Pancreas (tissue), 10 donors: Measurements from ENCODE around the gene C16orf96. TPM values are rescaled to one million over a fixed set of nuclear protein-coding genes. Genes with fewer than 3 reads are reported as not detected.

Source experiments
- ATAC-seq, 4 donors: fragments of 200-7000 bp; cut with Tn5 transposase; one replicate each; pipeline versions ENCODE4 v1.8.0 to v1.9.1; 2020; ENCODE audit warnings: mild to moderate bottlenecking in 4 of 4, moderate library complexity in 4 of 4
- DNase-seq, 6 donors: peaks; one replicate each; pipeline ENCODE4 v3.0.0-alpha.2; 2020
- FAIRE-seq: peaks from 2 replicates; lab custom pipeline; 2012; peaks lifted over from hg19 to GRCh38; lab: Jason Lieb, UNC
- H3K27ac ChIP-seq, 4 donors: fragments of 200-600 bp; sonication (generic); 1 replicate in 3 of 4; 2 replicates in 1 of 4; pipeline versions ENCODE4 v1.5.0 to v1.8.0; 2020
- H3K27me3 ChIP-seq, 4 donors: fragments of 200-600 bp; one replicate each; pipeline ENCODE4 v1.8.0; 2021
- H3K36me3 ChIP-seq, 3 donors: fragments of 200-600 bp; sonication (generic) in 1 of 3; one replicate each; pipeline versions ENCODE4 v1.5.0 to v1.8.0; 2020 to 2021
- H3K4me1 ChIP-seq, 3 donors: fragments of 200-600 bp; one replicate each; pipeline ENCODE4 v1.8.0; 2021
- H3K4me3 ChIP-seq, 4 donors: fragments of 200-600 bp; sonication (generic) in 2 of 4; one replicate each; pipeline versions ENCODE4 v1.5.0 to v1.8.0; 2020 to 2021
- H3K9me3 ChIP-seq, 4 donors: fragments of 200-600 bp; one replicate each; pipeline ENCODE4 v1.8.0; 2021
- CTCF ChIP-seq, 4 donors: fragments of 200-600 bp; sonication (generic) in 3 of 4; IDR thresholded peaks; one replicate each; pipeline versions ENCODE4 v1.5.0 to v1.8.0; 2021; ENCODE audit warnings: antibody characterized with exemption in 4 of 4
- WGBS, 2 donors: extraction: QIAGEN DNeasy Blood & Tissue Kit; methylation state at CpG; one replicate each; pipeline ENCODE4 v1.1.7; 2013; 5-methylcytosine and 5-hydroxymethylcytosine counted together
- intact Hi-C, 3 donors: fragments of 100-400 bp; cut with DNase I; formaldehyde crosslinking; loops; one replicate each; pipeline versions ENCODE4 v1.11.1 to v1.14.2; 2022
- polyA plus RNA-seq, 2 donors: library from polyadenylated mRNA; stranded (reverse); fragments of 200-250 nt; gene quantifications; one replicate each; pipeline ENCODE4 v1.2.3, GENCODE V29; 2013
- total RNA-seq, 6 donors: library from RNA; stranded (reverse); fragmentation: NEBNext Ultra II Directional in 4 of 6; extraction: Animal tissue kit (Norgen Biotek cat#: 25700) in 4 of 6; gene quantifications; one replicate each; pipeline versions ENCODE4 v1.2.1 to v1.2.4, GENCODE V29; 2021 to 2023
- donor health status: healthy with polysubstance abuse.
- donor health status: DM: no; HTN: no; CAD: no; lungs with moderate emphysema.
- donor health status: DM: no; HTN: no; CAD: no.
- donor health status: control.
- donor health status: control.
- donor health status: Bipolar disorder and iron deficiency.
- donor health status: DM: yes; HTN: yes; CAD: no.
- donor health status: DM: no; HTN: no; CAD: no.
- donor health status: DM: no; HTN: no; CAD: no.
- donor health status: DM: yes; HTN: yes; CAD: no.

Gene C16orf96
- total and polyA plus RNA-seq, 8 donors: 0.28 to 0.47 (median 0.31) TPM

GRCh38 chr16:4609200-4610010 lies 53.3 kb downstream of the C16orf96 start:
- Histone ChIP-seq H3K9me3 (no peaks in the 10 kb centered on the region), H3K27me3 (no peaks in the 10 kb centered on the region), H3K4me3 (no peak overlapping the region), H3K4me1 (peaks cover 0 to 5% (median 0%) of the 10 kb centered on the region in 3 donors), H3K36me3 (peaks cover 0 to 11% (median 7%) of the 10 kb centered on the region in 3 donors), H3K27ac (no peak overlapping the region)
- TF ChIP-seq CTCF (IDR thresholded peaks at IDR 0.05): no peak
- ATAC-seq (no peak), FAIRE-seq (no peak), DNase-seq (peak in 2 of 6 donors; percentile 45 to 82)
- intact Hi-C loops: loop anchor here in 1 of 3 donors (10.0 kb wide), 1 partner anchor 345 kb away; the partner anchor contains the start of gene SEC14L5
- WGBS, 2 donors: 88 to 89% methylated on average over 43 to 45 of the region's 45 CpGs

- Histone ChIP-seq H3K4me3 (no peak overlapping the region), H3K36me3 (peaks cover 0 to 11% (median 7%) of the 10 kb centered on the region in 3 donors), H3K4me1 (peaks cover 4 to 5% (median 5%) of the 10 kb centered on the region in 3 donors), H3K27ac (no peak overlapping the region), H3K27me3 (no peaks in the 10 kb centered on the region), H3K9me3 (no peaks in the 10 kb centered on the region)
- TF ChIP-seq CTCF (IDR thresholded peaks at IDR 0.05): no peak
- FAIRE-seq: no peak
- no peak for ATAC-seq
- intact Hi-C loops: loop anchor here in 1 of 3 donors (10.0 kb wide), 1 partner anchor 344 kb away; the partner anchor contains the start of gene SEC14L5
- 85 to 86% methylated on average over 32 of the region's 32 CpGs for WGBS, 2 donors
- DNase-seq: peak in 1 of 6 donors; percentile 69
Observed at GRCh38 chr16:4610011-4611005, 54.2 kb downstream of the C16orf96 start.

GRCh38 chr16:4611337-4612021 lies 55.3 kb downstream of the C16orf96 start:
- no peak for TF ChIP-seq CTCF (IDR thresholded peaks at IDR 0.05)
- ATAC-seq: no peak
- FAIRE-seq: no peak
- peak in 2 of 6 donors; percentile 42 to 71 for DNase-seq
- intact Hi-C loops: loop anchor here in 1 of 3 donors (10.0 kb wide), 1 partner anchor 343 kb away; the partner anchor contains the start of gene SEC14L5
- peaks cover 0 to 11% (median 7%) of the 10 kb centered on the region in 3 donors for H3K36me3 ChIP-seq
- H3K27ac ChIP-seq: no peak overlapping the region
- H3K4me1 ChIP-seq: peaks cover 5 to 11% (median 10%) of the 10 kb centered on the region in 3 donors
- 87 to 91% methylated on average over 22 of the region's 22 CpGs for WGBS, 2 donors
- H3K4me3 ChIP-seq: no peak overlapping the region
- H3K9me3 ChIP-seq: no peaks in the 10 kb centered on the region
- H3K27me3 ChIP-seq: no peaks in the 10 kb centered on the region

GRCh38 chr16:4612474-4612931 lies 56.4 kb downstream of the C16orf96 start:
- ATAC-seq (no peak), DNase-seq (no peak), FAIRE-seq (no peak)
- no peaks in the 10 kb centered on the region for H3K27me3 ChIP-seq
- intact Hi-C loops: loop anchor here in 1 of 3 donors (10.0 kb wide), 1 partner anchor 342 kb away; the partner anchor contains the start of gene SEC14L5
- 90 to 96% methylated on average over 7 of the region's 7 CpGs for WGBS, 2 donors
- TF ChIP-seq CTCF (IDR thresholded peaks at IDR 0.05): no peak
- no peaks in the 10 kb centered on the region for H3K9me3 ChIP-seq
- no peak overlapping the region for H3K27ac ChIP-seq
- H3K36me3 ChIP-seq: peaks cover 0 to 11% (median 7%) of the 10 kb centered on the region in 3 donors
- peaks cover 5 to 15% (median 13%) of the 10 kb centered on the region in 3 donors for H3K4me1 ChIP-seq
- H3K4me3 ChIP-seq: no peak overlapping the region
